Activated CD4-positive, alpha-beta T cell treated with anti-CD3 and anti-CD28 coated beads, Interleukin-10, Interleukin-2, amounts not matched to agents 100 ng/mL and 50 ng/mL, durations not matched to agents 16 hours and 8 hours (primary cell): Measurements from ENCODE around the gene SORBS2.

ENCODE experiments used
- DNase-seq: peaks from one replicate; pipeline ENCODE4 v3.0.0-alpha.2; 2020

The SORBS2 gene

DNA sequence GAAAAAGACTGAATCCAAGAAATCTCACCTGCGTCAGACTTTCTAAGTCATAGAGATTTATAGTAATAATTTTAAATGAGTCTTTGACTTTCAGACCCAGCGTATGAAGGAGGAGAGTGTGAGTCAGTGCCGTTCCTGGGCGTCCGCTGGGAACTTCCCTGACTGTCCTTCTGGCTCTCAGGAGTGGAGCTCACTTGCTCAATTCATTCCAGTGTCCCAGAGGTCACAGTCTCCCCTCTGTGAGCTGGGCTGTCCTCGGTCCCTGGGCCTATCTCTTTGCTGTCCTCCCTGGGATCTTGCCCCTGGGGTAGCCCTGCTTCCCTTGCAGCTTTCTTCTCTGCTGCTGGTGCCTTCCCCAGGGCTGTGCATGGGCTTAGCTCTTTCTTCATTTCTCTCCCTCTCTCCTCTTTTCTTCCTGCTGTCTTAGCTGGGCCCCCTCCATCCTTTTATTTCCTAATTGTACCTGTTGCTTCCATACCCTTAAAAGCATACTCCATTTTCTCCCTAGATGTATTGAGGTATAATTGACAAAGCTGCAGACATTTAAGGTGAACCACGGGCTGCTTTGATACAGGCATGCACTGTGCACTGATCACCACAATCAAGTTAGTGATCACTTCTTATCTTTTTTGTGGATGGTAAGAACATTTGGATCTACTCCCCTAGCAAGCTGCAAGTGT lies 11.6 kb downstream of the SORBS2 start:
- no peak for DNase-seq

DNA sequence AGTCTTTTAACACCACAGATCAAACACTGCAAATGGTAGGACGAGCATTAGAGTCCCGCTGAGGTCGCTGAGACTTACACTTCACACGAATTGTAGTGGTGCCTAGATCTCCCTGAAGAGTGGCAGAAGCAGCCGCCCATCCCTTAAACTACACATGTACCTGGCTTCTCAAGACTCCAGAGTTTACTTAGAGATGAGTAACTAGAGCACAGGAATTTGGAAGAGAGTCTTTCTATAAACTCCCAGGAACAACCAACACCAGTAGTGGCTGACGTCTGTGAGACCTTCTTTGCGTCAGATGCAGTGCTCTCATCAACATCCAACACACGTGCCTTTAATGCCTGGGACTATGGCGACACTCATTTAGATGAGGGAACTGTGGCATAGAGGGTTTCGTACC lies 12.6 kb downstream of the SORBS2 start:
- no peak for DNase-seq

DNA sequence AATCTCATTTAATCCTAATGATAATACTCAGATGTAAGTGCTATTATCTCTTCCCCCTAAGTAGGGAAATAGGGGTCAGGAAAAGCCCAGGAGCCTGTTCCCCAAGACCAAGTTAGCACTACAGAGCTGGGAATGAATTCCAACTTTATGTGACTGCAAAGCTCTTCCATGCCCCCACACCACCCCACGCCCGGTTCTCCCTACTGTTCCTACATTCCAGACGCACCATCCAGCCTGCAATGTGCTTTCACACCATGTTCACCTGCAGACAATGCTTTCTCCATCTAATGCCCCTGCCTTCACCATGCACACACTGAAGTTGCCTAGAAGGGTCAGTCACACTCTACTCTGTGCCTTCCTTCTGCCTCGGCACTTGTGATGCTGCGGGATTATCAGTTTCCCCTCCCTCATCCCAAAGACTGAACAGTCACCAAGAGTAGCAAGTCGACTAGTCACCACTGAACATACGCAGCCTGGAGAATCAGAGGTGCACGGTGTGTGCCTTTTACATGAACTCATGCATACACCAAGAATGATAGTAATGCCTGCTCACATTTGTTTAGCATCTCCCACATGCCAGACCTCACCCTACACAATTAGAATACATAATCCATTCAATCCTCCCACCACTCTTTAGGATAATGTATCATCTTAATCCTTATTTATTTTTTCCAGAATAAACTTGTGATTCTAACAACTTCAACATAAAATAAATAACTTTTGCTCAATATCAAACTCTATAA lies 14.2 kb downstream of the SORBS2 start:
- no peak for DNase-seq

GRCh38 chr4:185797018-185797417 lies 15.0 kb downstream of the SORBS2 start:
- no peak for DNase-seq

DNA sequence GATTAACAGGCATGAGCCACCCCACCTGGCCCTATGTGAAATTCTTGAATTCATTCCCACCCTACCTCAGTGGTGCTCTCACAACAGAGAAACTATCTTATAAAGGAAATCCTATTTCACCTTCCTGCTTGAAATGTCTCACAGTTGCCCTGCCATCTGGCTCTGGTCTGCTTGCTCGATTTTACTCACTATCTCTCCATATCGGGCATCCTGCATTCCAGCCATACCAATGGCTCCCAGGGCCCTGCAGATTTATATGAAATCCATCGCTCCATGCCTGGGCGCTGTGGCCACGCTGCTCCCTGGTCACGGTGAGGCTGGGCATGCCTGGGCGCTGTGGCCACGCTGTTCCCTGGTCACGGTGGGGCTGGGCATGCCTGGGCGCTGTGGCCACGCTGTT lies 15.8 kb downstream of the SORBS2 start:
- no peak for DNase-seq

- no peak for DNase-seq
Observed at GRCh38 chr4:185794637-185795036, 17.4 kb downstream of the SORBS2 start.

GRCh38 chr4:185793716-185794115 lies 18.3 kb downstream of the SORBS2 start:
- no peak for DNase-seq

- no peak for DNase-seq
Observed at GRCh38 chr4:185793116-185793485, 18.9 kb downstream of the SORBS2 start.

GRCh38 chr4:185792384-185793115 lies 19.4 kb downstream of the SORBS2 start:
- DNase-seq, result no peak

- peak; percentile 39 for DNase-seq
Observed at GRCh38 chr4:185787926-185788679, 23.9 kb downstream of the SORBS2 start.

DNA sequence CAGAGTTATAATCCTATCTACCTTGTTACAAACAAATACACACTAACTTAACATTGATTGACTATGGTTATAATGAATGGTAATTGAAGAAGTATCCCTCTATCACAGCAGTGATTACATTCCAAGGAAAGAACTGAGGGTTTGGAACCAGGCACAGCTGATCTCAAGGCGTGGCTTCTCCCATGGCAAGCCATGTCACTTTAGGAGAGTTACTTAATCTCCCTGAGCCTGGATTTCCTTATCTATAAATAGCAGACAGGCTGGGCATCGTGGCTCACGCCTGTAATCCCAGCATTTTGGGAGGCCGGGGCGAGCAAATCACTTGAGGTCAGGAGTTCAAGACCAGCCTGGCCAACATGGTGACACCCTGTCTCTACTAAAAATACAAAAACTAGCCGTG lies 25.6 kb downstream of the SORBS2 start:
- DNase-seq, result no peak

DNA sequence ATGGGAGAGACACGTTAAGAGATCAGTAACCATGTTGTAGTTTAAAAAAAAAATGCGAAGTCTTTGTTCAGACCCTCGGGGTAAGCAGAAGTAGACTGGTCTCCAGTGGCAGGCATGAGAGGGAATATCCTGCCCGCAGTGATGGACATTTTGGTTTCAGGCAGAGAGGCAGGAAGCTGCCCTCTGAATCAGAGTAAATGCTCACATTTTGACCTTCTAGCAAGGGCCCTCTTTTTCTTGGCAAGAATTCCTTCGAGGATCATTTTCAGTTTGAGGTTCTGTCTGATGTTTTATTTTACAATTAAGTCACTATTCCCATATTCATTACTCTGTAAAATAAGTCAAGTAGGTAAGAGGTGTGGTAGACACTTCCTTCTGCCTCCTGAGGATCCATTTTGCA lies 28.4 kb downstream of the SORBS2 start:
- no peak for DNase-seq

DNA sequence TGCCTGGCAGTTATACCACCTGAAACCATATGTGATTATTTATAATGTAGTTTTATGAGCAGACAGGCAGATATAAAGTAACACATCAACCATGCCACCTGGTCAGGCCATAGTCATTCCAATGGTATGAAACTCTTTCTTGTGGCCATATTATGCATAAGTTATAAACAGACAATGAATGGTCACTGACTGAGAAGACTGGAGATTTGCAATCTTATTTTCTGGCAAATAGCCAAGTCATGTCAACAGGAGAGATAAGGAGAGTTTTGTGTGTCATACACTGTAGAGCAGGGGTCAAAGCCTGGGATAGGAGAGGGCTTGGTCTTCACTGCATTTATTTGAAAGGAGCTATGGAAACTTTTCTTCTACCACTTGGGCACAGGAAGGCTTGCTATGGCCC lies 29.5 kb downstream of the SORBS2 start:
- DNase-seq, result no peak

DNA sequence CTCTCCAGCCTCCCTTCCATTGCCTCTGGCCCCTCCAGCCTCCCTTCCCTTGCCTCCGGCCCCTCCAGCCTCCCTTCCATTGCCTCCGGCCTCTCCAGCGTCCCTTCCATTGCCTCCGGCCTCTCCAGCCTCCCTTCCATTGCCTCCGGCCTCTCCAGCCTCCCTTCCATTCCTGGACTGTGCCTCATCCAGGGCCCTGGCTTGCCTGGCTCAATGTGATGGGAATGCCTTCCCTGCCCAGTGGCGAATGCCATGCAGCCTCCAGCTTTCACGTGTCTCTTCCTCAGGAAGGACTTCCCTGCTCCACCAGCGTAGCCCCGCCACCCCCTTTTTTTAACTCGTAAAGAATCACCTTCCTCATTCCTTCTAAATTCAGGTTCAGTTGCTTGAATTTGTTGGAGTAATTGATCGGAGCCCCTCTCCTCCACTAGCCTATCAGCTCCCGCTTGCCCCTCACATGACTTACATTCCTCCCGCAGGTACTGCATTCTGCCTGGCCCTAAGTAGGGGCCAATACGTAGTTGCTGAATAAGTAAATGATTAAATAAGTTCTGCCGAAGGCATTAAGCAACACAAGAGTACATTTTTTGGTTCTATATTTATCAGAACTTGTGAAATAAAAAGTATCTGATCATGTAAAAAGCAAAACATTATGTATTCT lies 30.3 kb downstream of the SORBS2 start:
- DNase-seq, result no peak

DNA sequence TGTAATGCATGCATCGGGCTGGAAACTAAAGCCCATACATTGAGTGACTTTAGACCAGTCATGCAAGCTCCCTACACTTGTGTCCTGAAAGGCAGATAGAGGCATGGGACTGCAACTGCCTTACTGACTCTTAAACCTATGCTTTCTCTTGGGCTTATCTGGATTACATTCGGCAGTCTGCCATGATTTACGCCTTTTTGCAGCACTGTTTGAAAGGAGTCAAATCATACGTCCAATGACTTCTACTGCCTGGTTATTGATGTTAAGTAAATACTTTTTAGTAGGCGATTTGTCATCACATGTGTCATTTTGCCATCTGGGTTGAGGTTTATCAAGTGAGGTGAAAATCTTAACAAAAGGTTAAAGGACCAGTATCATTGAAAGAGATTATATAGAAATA lies 31.5 kb downstream of the SORBS2 start:
- no peak for DNase-seq

GRCh38 chr4:185779517-185779916 lies 32.5 kb downstream of the SORBS2 start:
- DNase-seq, result no peak

DNA sequence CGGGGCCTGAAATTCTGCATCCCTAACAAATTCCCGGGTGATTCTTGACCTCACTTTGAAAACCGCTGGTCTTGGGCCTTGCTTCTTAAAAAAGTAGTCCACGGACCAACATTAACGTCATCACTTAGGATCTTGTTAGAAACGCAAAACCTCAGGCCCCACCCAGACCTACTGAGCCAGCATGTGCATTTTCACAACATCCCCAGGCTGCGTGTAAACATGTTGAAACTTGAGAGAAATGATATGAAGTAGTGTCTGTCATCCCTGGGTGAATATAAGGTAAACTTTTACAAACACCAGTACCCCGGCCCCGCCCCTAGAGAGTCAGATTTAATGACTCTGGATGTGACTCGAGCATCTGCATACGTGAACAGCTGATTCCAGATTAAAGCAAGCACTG lies 33.7 kb downstream of the SORBS2 start:
- DNase-seq, result no peak

- DNase-seq, result no peak
Observed at GRCh38 chr4:185775792-185776555, 36.0 kb downstream of the SORBS2 start.

DNA sequence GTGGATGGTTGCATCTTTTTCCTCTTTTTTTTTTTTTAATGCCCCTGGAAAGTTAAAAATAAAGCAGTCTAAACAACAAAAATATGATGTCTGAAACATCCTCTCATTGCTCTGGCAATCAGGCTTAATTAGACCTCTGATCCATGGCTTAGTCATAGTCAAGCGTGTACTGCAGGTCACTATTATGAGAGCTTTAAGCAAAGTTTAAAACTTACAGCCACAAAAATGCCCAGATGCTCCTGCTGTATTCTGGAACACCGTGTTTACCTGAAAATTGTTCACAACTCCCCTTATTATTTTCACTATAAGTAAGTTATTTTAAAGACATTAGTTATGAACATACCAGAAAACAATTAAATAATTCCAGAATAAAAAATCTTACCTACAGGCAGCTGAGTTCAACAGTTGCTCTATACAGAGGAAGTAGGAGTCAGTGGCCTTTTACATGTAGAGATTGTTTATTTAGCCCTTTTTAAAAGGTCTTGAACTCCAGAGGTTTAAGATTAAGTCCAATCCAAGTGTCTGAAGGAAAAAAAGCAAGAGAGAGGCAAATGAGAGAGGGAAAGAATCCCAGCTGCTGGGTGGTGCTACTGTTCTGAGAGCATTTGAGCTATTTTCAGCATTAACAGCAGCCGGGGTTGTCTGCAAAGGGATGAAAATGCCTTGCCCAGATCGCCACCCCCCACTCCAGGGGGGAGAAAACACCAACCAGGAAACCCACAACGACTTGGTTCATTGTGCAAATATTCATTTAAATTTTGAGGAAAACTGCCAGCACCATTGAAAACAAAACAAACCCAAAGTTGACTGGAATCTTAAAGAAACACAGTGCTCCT lies 36.9 kb downstream of the SORBS2 start:
- no peak for DNase-seq

GRCh38 chr4:185774131-185774653 lies 37.8 kb downstream of the SORBS2 start:
- DNase-seq, result no peak

DNA sequence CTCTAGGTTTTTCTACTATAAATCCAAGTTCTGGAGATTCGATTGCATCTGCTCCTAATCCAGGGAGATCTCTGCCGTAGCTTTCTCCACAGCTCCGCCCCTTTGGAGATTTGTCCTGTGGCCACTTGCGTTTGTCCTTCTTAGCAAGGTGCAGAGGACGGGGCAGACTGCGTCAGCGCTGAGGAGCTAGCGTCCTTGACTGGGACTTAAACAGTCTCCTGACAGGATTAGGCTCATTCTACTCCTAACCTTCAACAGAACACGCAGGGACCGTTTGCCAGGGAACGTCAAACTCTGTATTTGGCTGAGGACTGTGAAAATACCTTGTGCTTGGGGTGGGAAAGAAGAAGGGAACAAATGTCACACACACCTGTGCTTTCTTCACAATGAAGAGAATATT lies 38.6 kb downstream of the SORBS2 start:
- no peak for DNase-seq
